A549 (cell line): Measurements from ENCODE around the gene ARHGEF38.

ENCODE experiments used
- CEBPB ChIP-seq, 2 experiments: fragments of >200 bp in 1 of 2; sonication (Bioruptor Twin) in 1 of 2; formaldehyde crosslinking in 1 of 2; IDR thresholded peaks; 2 replicates each; pipeline ENCODE4 v1.6.1; 2012 to 2016
- EP300 ChIP-seq, 2 experiments: fragments of >200 bp; sonication (Bioruptor Twin); formaldehyde crosslinking; IDR thresholded peaks; 2 replicates in 1 of 2; 3 replicates in 1 of 2; pipeline ENCODE4 v1.6.1; 2016 to 2017
- HDAC2 ChIP-seq: fragments of 200-600 bp; sonication (generic); IDR thresholded peaks from 2 replicates; pipeline ENCODE4 v1.6.1; 2016
- JUN ChIP-seq, 2 experiments: fragments of >200 bp; sonication (Bioruptor Twin); formaldehyde crosslinking; IDR thresholded peaks; 2 replicates in 1 of 2; 3 replicates in 1 of 2; pipeline ENCODE4 v1.6.1; 2016 to 2017
- NFE2L2 ChIP-seq: fragments of 150-350 bp; conservative IDR thresholded peaks from 2 replicates; pipeline ENCODE4 v1.6.1; 2014; ENCODE audit warnings: low read length
- PHF8 ChIP-seq: fragments of 200-600 bp; sonication (generic); IDR thresholded peaks from 2 replicates; pipeline ENCODE4 v1.6.1; 2016; ENCODE audit warnings: low read depth, mild to moderate bottlenecking, antibody characterized with exemption, moderate library complexity, borderline replicate concordance
- RFX5 ChIP-seq: fragments of 450-650 bp; IDR thresholded peaks from 2 replicates; pipeline ENCODE4 v1.7.1; 2014; ENCODE audit warnings: antibody characterized with exemption, mild to moderate bottlenecking, moderate library complexity

GRCh38 chr4:105572296-105572695 lies 19.9 kb downstream of the ARHGEF38 start:
- TF ChIP-seq CEBPB (IDR thresholded peaks at IDR 0.05) = no peak
- no peak for TF ChIP-seq HDAC2
- TF ChIP-seq JUN (IDR thresholded peaks at IDR 0.05) = no peak
- TF ChIP-seq RFX5 = no peak
- no peak for TF ChIP-seq EP300 (IDR thresholded peaks at IDR 0.05)
- TF ChIP-seq NFE2L2 = no peak
- TF ChIP-seq PHF8 = no peak
